Measurements from ENCODE around the gene TNS1. TPM values are rescaled to one million over a fixed set of nuclear protein-coding genes. Genes with fewer than 3 reads are reported as not detected.
A peak's percentile ranks its signal among the peaks of the same experiment; 100 is the strongest.

TNS1 gene
- total RNA-seq, 1 donor from 2014 or later: 1.6 TPM

- FAIRE-seq (no peak), DNase-seq (ENCODE audit: low read depth) (no peak)
- Histone ChIP-seq H3K27me3 (ENCODE audit: control insufficient read depth, insufficient read depth, low read length) (peaks cover 1% of the 10 kb centered on the region), H3K36me3 (ENCODE audit: control insufficient read depth, insufficient read depth, low read length) (no peaks in the 10 kb centered on the region), H3K4me3 (ENCODE audit: low read depth, low read length) (no peak overlapping the region)
- TF ChIP-seq CTCF (IDR thresholded peaks at IDR 0.05; ENCODE audit: insufficient read depth, low read length, severe bottlenecking): no peak
These were observed 95.5 kb downstream of the TNS1 start for GRCh38 chr2:217907266-217907665.

GRCh38 chr2:217906798-217907197, 96.0 kb downstream of the TNS1 start:
- no peak for TF ChIP-seq CTCF (IDR thresholded peaks at IDR 0.05; ENCODE audit: insufficient read depth, low read length, severe bottlenecking)
- no peaks in the 10 kb centered on the region for H3K36me3 ChIP-seq (ENCODE audit: control insufficient read depth, insufficient read depth, low read length)
- no peak for FAIRE-seq
- H3K27me3 ChIP-seq (ENCODE audit: control insufficient read depth, insufficient read depth, low read length): peaks cover 1% of the 10 kb centered on the region
- DNase-seq (ENCODE audit: low read depth): no peak
- H3K4me3 ChIP-seq (ENCODE audit: low read depth, low read length): no peak overlapping the region

GRCh38 chr2:217905896-217906295, 96.9 kb downstream of the TNS1 start:
- TF ChIP-seq CTCF (IDR thresholded peaks at IDR 0.05; ENCODE audit: insufficient read depth, low read length, severe bottlenecking): no peak
- H3K4me3 ChIP-seq (ENCODE audit: low read depth, low read length): no peak overlapping the region
- DNase-seq (ENCODE audit: low read depth): no peak
- no peak for FAIRE-seq
- peaks cover 1% of the 10 kb centered on the region for H3K27me3 ChIP-seq (ENCODE audit: control insufficient read depth, insufficient read depth, low read length)
- no peaks in the 10 kb centered on the region for H3K36me3 ChIP-seq (ENCODE audit: control insufficient read depth, insufficient read depth, low read length)

GRCh38 chr2:217905395-217905794, 97.4 kb downstream of the TNS1 start:
- no peak for DNase-seq (ENCODE audit: low read depth)
- H3K36me3 ChIP-seq (ENCODE audit: control insufficient read depth, insufficient read depth, low read length): no peaks in the 10 kb centered on the region
- no peak for TF ChIP-seq CTCF (IDR thresholded peaks at IDR 0.05; ENCODE audit: insufficient read depth, low read length, severe bottlenecking)
- H3K27me3 ChIP-seq (ENCODE audit: control insufficient read depth, insufficient read depth, low read length): peaks cover 1% of the 10 kb centered on the region
- no peak for FAIRE-seq
- no peak overlapping the region for H3K4me3 ChIP-seq (ENCODE audit: low read depth, low read length)

- peak; percentile 70 for FAIRE-seq
- Histone ChIP-seq H3K4me3 (ENCODE audit: low read depth, low read length) (no peak overlapping the region), H3K27me3 (ENCODE audit: control insufficient read depth, insufficient read depth, low read length) (peaks cover 1% of the 10 kb centered on the region), H3K36me3 (ENCODE audit: control insufficient read depth, insufficient read depth, low read length) (no peaks in the 10 kb centered on the region)
- no peak for DNase-seq (ENCODE audit: low read depth)
- TF ChIP-seq CTCF (IDR thresholded peaks at IDR 0.05; ENCODE audit: insufficient read depth, low read length, severe bottlenecking): no peak
These were observed 98.2 kb downstream of the TNS1 start for GRCh38 chr2:217904614-217904965.

GRCh38 chr2:217903859-217904613, 98.8 kb downstream of the TNS1 start:
- DNase-seq (ENCODE audit: low read depth) (no peak), FAIRE-seq (no peak)
- H3K27me3 ChIP-seq (ENCODE audit: control insufficient read depth, insufficient read depth, low read length): peaks cover 1% of the 10 kb centered on the region
- no peak for TF ChIP-seq CTCF (IDR thresholded peaks at IDR 0.05; ENCODE audit: insufficient read depth, low read length, severe bottlenecking)
- H3K36me3 ChIP-seq (ENCODE audit: control insufficient read depth, insufficient read depth, low read length): no peaks in the 10 kb centered on the region
- no peak overlapping the region for H3K4me3 ChIP-seq (ENCODE audit: low read depth, low read length)
